Measurements from ENCODE around the gene WDR1.
A peak's percentile ranks its signal among the peaks of the same experiment; 100 is the strongest.

The WDR1 gene

GRCh38 chr4:10096201-10096977 is 20.2 kb downstream of the WDR1 start:
- H3K36me3 ChIP-seq (ENCODE audit: control insufficient read depth, insufficient read depth, low read length), result peaks cover 98% of the 10 kb centered on the region
- no peaks in the 10 kb centered on the region for H3K9me3 ChIP-seq (ENCODE audit: control insufficient read depth, low read length)
- peak overlapping the region; percentile 45 for H3K27ac ChIP-seq (ENCODE audit: low read depth, low read length, severe bottlenecking)
- H3K4me1 ChIP-seq (ENCODE audit: control insufficient read depth, insufficient read depth, low read length, poor library complexity, severe bottlenecking), result peaks cover 61% of the 10 kb centered on the region
- H3K4me3 ChIP-seq (ENCODE audit: extremely low read depth, insufficient read depth, low read length, poor library complexity, severe bottlenecking), result no peak overlapping the region
- 91 to 95% methylated on average over 15 to 16 of the region's 17 CpGs for WGBS, 2 experiments (ENCODE audit: insufficient coverage in 2 of 2)

- peaks cover 99% of the 10 kb centered on the region for H3K36me3 ChIP-seq (ENCODE audit: control insufficient read depth, insufficient read depth, low read length)
- peaks cover 55% of the 10 kb centered on the region for H3K4me1 ChIP-seq (ENCODE audit: control insufficient read depth, insufficient read depth, low read length, poor library complexity, severe bottlenecking)
- WGBS, 2 experiments (ENCODE audit: insufficient coverage in 2 of 2), result 94 to 97% methylated on average over 7 to 11 of the region's 13 CpGs
- H3K4me3 ChIP-seq (ENCODE audit: extremely low read depth, insufficient read depth, low read length, poor library complexity, severe bottlenecking), result no peak overlapping the region
- no peak overlapping the region for H3K27ac ChIP-seq (ENCODE audit: low read depth, low read length, severe bottlenecking)
- H3K9me3 ChIP-seq (ENCODE audit: control insufficient read depth, low read length), result no peaks in the 10 kb centered on the region
Observed at GRCh38 chr4:10095296-10095991, 21.2 kb downstream of the WDR1 start.

GRCh38 chr4:10094841-10095240 is 21.8 kb downstream of the WDR1 start:
- peaks cover 99% of the 10 kb centered on the region for H3K36me3 ChIP-seq (ENCODE audit: control insufficient read depth, insufficient read depth, low read length)
- peaks cover 50% of the 10 kb centered on the region for H3K4me1 ChIP-seq (ENCODE audit: control insufficient read depth, insufficient read depth, low read length, poor library complexity, severe bottlenecking)
- no peak overlapping the region for H3K27ac ChIP-seq (ENCODE audit: low read depth, low read length, severe bottlenecking)
- H3K9me3 ChIP-seq (ENCODE audit: control insufficient read depth, low read length), result no peaks in the 10 kb centered on the region
- WGBS, 2 experiments (ENCODE audit: insufficient coverage in 2 of 2), result 99% methylated on average over 9 to 13 of the region's 13 CpGs
- H3K4me3 ChIP-seq (ENCODE audit: extremely low read depth, insufficient read depth, low read length, poor library complexity, severe bottlenecking), result no peak overlapping the region

GRCh38 chr4:10093801-10094552 is 22.6 kb downstream of the WDR1 start:
- peaks cover 99% of the 10 kb centered on the region for H3K36me3 ChIP-seq (ENCODE audit: control insufficient read depth, insufficient read depth, low read length)
- WGBS, 2 experiments (ENCODE audit: insufficient coverage in 2 of 2), result 92 to 95% methylated on average over 8 to 10 of the region's 12 CpGs
- no peak overlapping the region for H3K4me3 ChIP-seq (ENCODE audit: extremely low read depth, insufficient read depth, low read length, poor library complexity, severe bottlenecking)

GRCh38 chr4:10093271-10093621 is 23.4 kb downstream of the WDR1 start:
- WGBS, 2 experiments (ENCODE audit: insufficient coverage in 2 of 2), result 93 to 96% methylated on average over 9 to 11 of the region's 11 CpGs
- peaks cover 44% of the 10 kb centered on the region for H3K4me1 ChIP-seq (ENCODE audit: control insufficient read depth, insufficient read depth, low read length, poor library complexity, severe bottlenecking)
- no peaks in the 10 kb centered on the region for H3K9me3 ChIP-seq (ENCODE audit: control insufficient read depth, low read length)
- peak overlapping the region; percentile 36 for H3K27ac ChIP-seq (ENCODE audit: low read depth, low read length, severe bottlenecking)
- H3K4me3 ChIP-seq (ENCODE audit: extremely low read depth, insufficient read depth, low read length, poor library complexity, severe bottlenecking), result no peak overlapping the region
- peaks cover 99% of the 10 kb centered on the region for H3K36me3 ChIP-seq (ENCODE audit: control insufficient read depth, insufficient read depth, low read length)

More at GRCh38 chr4:10093801-10094552, 22.6 kb downstream of the WDR1 start:
- Histone ChIP-seq H3K4me1 (ENCODE audit: control insufficient read depth, insufficient read depth, low read length, poor library complexity, severe bottlenecking) (peaks cover 47% of the 10 kb centered on the region), H3K27ac (ENCODE audit: low read depth, low read length, severe bottlenecking) (peak overlapping the region; percentile 48), H3K9me3 (ENCODE audit: control insufficient read depth, low read length) (no peaks in the 10 kb centered on the region)

- Histone ChIP-seq H3K4me1 (ENCODE audit: control insufficient read depth, insufficient read depth, low read length, poor library complexity, severe bottlenecking) (peaks cover 38% of the 10 kb centered on the region), H3K27ac (ENCODE audit: low read depth, low read length, severe bottlenecking) (peak overlapping the region; percentile 36), H3K4me3 (ENCODE audit: extremely low read depth, insufficient read depth, low read length, poor library complexity, severe bottlenecking) (no peak overlapping the region), H3K36me3 (ENCODE audit: control insufficient read depth, insufficient read depth, low read length) (peaks cover 99% of the 10 kb centered on the region), H3K9me3 (ENCODE audit: control insufficient read depth, low read length) (no peaks in the 10 kb centered on the region)
- 83 to 85% methylated on average over 13 to 14 of the region's 19 CpGs for WGBS, 2 experiments (ENCODE audit: insufficient coverage in 2 of 2)
Observed at GRCh38 chr4:10092481-10093270, 23.9 kb downstream of the WDR1 start.

- peaks cover 99% of the 10 kb centered on the region for H3K36me3 ChIP-seq (ENCODE audit: control insufficient read depth, insufficient read depth, low read length)
- WGBS, 2 experiments (ENCODE audit: insufficient coverage in 2 of 2), result 97 to 98% methylated on average over 16 to 17 of the region's 19 CpGs
- no peaks in the 10 kb centered on the region for H3K9me3 ChIP-seq (ENCODE audit: control insufficient read depth, low read length)
- no peak overlapping the region for H3K4me3 ChIP-seq (ENCODE audit: extremely low read depth, insufficient read depth, low read length, poor library complexity, severe bottlenecking)
- H3K27ac ChIP-seq (ENCODE audit: low read depth, low read length, severe bottlenecking), result no peak overlapping the region
- H3K4me1 ChIP-seq (ENCODE audit: control insufficient read depth, insufficient read depth, low read length, poor library complexity, severe bottlenecking), result peaks cover 28% of the 10 kb centered on the region
Observed at GRCh38 chr4:10091531-10092181, 24.9 kb downstream of the WDR1 start.

- Histone ChIP-seq H3K4me1 (ENCODE audit: control insufficient read depth, insufficient read depth, low read length, poor library complexity, severe bottlenecking) (peaks cover 18% of the 10 kb centered on the region), H3K27ac (ENCODE audit: low read depth, low read length, severe bottlenecking) (no peak overlapping the region), H3K36me3 (ENCODE audit: control insufficient read depth, insufficient read depth, low read length) (peaks cover 99% of the 10 kb centered on the region), H3K4me3 (ENCODE audit: extremely low read depth, insufficient read depth, low read length, poor library complexity, severe bottlenecking) (no peak overlapping the region), H3K9me3 (ENCODE audit: control insufficient read depth, low read length) (no peaks in the 10 kb centered on the region)
- 96% methylated on average over 21 of the region's 21 CpGs for WGBS, 2 experiments (ENCODE audit: insufficient coverage in 2 of 2)
Observed at GRCh38 chr4:10090467-10091250, 25.9 kb downstream of the WDR1 start.

GRCh38 chr4:10089346-10089745 is 27.3 kb downstream of the WDR1 start:
- peaks cover 11% of the 10 kb centered on the region for H3K4me1 ChIP-seq (ENCODE audit: control insufficient read depth, insufficient read depth, low read length, poor library complexity, severe bottlenecking)
- H3K27ac ChIP-seq (ENCODE audit: low read depth, low read length, severe bottlenecking), result no peak overlapping the region
- no peaks in the 10 kb centered on the region for H3K9me3 ChIP-seq (ENCODE audit: control insufficient read depth, low read length)
- 95 to 100% methylated on average over 7 to 8 of the region's 11 CpGs for WGBS, 2 experiments (ENCODE audit: insufficient coverage in 2 of 2)
- peaks cover 100% of the 10 kb centered on the region for H3K36me3 ChIP-seq (ENCODE audit: control insufficient read depth, insufficient read depth, low read length)
- H3K4me3 ChIP-seq (ENCODE audit: extremely low read depth, insufficient read depth, low read length, poor library complexity, severe bottlenecking), result no peak overlapping the region

All from mesodermal cell (in vitro differentiated cells).